ENCODE data around the gene ILK.
A peak's percentile ranks its signal among the peaks of the same experiment; 100 is the strongest.

Gene ILK

DNA sequence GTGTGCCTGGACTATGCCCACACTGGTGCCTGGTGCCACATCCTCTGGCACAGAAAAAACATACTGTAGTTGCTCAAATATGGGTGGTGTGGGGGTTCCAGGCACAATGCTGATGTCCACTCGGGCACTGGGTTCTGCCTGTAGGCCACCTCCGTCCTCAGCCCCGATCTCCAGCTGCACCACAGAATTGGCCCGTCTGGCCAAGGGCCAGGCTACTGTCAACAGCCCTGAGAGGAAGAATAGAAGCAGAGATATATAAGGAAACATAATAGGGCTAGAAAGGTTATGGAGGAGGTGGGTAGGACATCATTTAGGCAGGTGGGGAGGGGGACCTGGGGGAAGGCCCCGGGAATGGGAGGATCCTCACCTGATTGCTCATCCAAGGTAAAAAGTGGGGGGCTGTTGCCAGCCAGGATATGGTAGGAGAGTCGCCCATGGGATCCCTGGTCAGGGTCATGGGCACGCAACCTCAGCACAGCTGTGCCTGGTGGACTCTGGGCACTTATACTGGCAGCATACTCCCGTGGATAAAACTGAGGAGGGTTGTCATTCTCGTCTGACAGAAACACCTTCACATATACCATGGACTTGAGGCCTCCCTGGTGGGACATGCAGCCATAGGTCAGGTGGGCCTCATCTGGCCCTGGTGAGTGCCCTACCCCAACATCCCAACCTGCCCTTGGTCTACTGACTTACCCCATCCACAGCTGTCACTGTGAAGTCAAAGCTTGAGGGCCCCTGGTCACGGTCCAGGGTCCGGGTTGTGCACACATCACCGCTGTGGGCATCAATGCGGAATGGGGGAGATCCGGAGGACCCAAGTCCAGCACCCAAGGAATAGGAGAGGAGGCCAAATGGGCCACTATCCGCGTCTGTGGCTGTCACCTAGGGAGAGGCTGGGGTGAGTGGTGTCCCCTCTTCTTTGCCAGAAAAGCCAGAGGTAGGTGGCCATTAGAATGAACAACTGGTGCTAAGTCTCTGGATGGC lies 30.1 kb downstream of the ILK start:
- Histone ChIP-seq H3K9ac (no peak overlapping the region), H3K4me2 (no peak overlapping the region), H3K4me3 (no peak overlapping the region), H3K36me3 (peaks cover 80% of the 10 kb centered on the region), H3K27ac (no peak overlapping the region), H4K20me1 (0 out of 2 replicates have a peak, but pooled peaks cover 10% of the 10 kb centered on the region), H3K4me1 (peaks cover 15% of the 10 kb centered on the region), H3K9me3 (no peaks in the 10 kb centered on the region), H3K27me3 (no peaks in the 10 kb centered on the region)
- no peak for TF ChIP-seq Cebpa-rat (IDR thresholded peaks at IDR 0.05)

DNA sequence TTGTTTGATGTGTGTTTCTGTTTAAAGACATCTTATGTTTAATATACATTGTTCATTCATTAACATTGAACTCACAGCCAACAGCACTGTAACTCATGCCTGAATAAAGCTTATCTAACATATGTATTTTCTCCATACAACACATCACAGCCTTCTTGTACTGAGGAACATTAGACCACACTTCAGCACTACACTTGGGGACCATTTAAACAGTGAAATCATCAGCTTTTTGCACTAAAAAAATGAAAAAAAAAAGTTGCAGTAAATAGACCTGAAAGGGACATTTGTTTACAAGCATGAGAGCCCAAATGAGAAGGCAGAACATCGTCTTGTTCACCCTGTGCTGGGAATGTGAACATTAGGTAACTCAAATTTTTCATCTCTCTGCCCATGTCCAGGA lies 31.0 kb downstream of the ILK start:
- no peak overlapping the region for H3K9ac ChIP-seq
- H3K4me2 ChIP-seq = no peak overlapping the region
- H3K27me3 ChIP-seq = no peaks in the 10 kb centered on the region
- H4K20me1 ChIP-seq = peaks cover 17% of the 10 kb centered on the region; the same call in 1 of the 2 replicates
- H3K9me3 ChIP-seq = no peaks in the 10 kb centered on the region
- H3K36me3 ChIP-seq = peaks cover 80% of the 10 kb centered on the region
- H3K4me1 ChIP-seq = peaks cover 22% of the 10 kb centered on the region
- no peak overlapping the region for H3K27ac ChIP-seq
- no peak overlapping the region for H3K4me3 ChIP-seq
- no peak for TF ChIP-seq Cebpa-rat (IDR thresholded peaks at IDR 0.05)

DNA sequence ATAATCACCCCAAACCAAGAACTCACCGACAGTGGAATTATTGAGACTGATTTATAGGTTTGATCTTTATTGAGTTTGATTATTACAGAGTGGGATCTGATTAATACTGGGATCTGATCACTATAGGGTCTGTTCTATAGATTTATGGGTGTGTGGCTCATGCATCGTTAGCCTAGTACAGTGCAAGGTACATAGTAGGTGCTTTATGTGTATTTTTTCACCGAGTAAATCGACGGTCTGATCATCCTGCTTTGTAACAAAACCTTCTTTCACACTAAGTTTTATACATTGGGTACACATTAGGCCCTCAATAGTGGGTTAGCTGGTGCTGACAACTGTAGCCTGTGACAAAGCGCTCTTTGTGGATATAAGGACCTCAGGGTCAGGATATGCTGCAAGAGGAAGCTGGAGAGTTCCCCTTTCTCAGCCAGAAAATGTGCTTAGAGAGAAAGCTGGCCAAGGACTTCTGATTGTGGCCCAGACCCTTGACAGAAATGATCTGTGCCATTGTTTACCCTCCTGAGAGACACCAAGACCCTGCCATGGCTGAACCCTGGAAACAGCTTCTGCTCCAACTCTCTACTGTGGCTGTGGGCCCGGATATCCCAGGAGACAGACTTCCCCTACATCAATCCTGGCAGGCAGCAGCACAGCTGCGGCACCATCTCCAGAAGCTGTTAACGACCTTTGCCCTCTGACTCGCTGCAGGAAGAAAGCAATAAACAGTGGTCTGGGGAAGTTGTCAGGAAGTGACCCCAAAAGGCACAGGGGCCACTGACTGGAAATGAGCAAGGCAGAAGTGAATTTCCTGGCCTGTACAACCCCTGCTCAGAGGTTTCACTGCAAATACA lies 31.7 kb downstream of the ILK start:
- H3K9ac ChIP-seq = peak overlapping the region; percentile 30; the same call in 1 of the 2 replicates
- peaks cover 27% of the 10 kb centered on the region for H3K4me1 ChIP-seq
- H3K27ac ChIP-seq = peak overlapping the region; percentile 59
- peaks cover 80% of the 10 kb centered on the region for H3K36me3 ChIP-seq
- peak overlapping the region; percentile 51 for H3K4me2 ChIP-seq
- H3K27me3 ChIP-seq = no peaks in the 10 kb centered on the region
- H4K20me1 ChIP-seq = peaks cover 22% of the 10 kb centered on the region; the same call in 1 of the 2 replicates
- TF ChIP-seq Cebpa-rat (IDR thresholded peaks at IDR 0.05) = no peak
- no peaks in the 10 kb centered on the region for H3K9me3 ChIP-seq
- H3K4me3 ChIP-seq = no peak overlapping the region

DNA sequence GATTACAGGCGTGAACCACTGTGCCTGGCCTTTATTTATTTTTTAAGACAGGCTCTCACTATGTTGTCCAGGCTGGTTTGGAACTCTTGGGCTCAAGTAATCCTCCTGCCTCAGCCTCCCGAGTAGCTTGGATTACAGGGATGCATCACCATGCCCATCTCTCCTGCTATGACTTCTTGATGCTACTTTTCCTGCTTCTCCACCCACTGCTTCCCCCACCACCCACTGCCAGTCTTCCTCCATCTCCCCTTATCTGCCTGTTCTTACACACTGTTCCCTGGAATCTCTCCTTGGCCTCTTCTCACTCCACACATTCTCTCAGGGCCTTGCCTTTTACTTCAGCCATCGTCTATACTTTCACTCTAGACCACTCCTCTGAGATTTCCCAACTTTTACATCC lies 32.9 kb downstream of the ILK start:
- Histone ChIP-seq H3K36me3 (peaks cover 80% of the 10 kb centered on the region), H3K27ac (no peak overlapping the region; the same call in 1 of the 2 replicates), H3K9ac (no peak overlapping the region), H3K9me3 (no peaks in the 10 kb centered on the region), H4K20me1 (peaks cover 33% of the 10 kb centered on the region; the same call in 1 of the 2 replicates), H3K4me2 (peak overlapping the region; percentile 51; the same call in 1 of the 2 replicates), H3K4me3 (no peak overlapping the region), H3K27me3 (no peaks in the 10 kb centered on the region), H3K4me1 (peaks cover 27% of the 10 kb centered on the region)
- TF ChIP-seq Cebpa-rat (IDR thresholded peaks at IDR 0.05) = no peak

DNA sequence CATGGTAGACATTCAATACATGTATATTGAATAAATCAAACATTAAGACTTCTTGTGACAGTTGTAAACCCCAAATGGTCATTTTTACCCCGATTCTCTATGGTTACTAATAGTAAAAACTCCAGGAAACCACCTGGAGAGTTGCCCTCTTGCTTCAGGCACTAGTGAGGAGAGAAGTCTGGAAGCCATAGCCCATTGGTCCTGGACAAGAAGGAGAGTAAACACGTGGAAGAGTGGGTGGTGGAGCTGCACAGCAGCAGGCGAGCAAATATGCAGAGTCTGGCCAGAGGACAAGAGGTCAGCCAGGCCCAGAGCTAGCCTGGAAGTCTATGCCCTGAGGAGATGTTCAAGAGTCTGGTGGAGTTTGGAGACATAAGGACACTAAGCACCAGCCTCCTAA lies 34.3 kb downstream of the ILK start:
- Histone ChIP-seq H3K9ac (no peak overlapping the region), H3K4me2 (no peak overlapping the region), H3K9me3 (no peaks in the 10 kb centered on the region), H3K4me1 (peaks cover 27% of the 10 kb centered on the region), H4K20me1 (peaks cover 35% of the 10 kb centered on the region; the same call in 1 of the 2 replicates), H3K27ac (no peak overlapping the region), H3K36me3 (peaks cover 73% of the 10 kb centered on the region), H3K4me3 (no peak overlapping the region), H3K27me3 (no peaks in the 10 kb centered on the region)
- no peak for TF ChIP-seq Cebpa-rat (IDR thresholded peaks at IDR 0.05)

DNA sequence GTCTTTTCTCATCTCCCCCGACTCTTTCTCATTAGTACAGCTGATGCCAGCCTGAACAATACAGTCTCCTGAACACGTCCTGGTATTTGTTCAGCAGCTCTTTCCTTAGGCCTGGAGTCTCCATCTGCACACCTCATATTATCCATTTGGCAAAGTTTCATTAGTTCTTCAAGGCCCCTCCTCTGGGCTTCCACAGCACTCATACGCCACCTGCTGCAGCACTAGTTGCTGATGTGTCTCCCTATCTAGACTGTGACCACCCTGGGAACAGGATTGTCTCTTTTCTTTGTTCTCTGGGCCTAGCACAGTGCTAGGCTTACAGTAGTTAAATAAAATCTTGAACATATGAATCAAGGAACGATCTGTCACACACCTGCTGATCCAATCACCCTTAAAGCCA lies 34.9 kb downstream of the ILK start:
- no peak for TF ChIP-seq Cebpa-rat (IDR thresholded peaks at IDR 0.05)
- peaks cover 67% of the 10 kb centered on the region for H3K36me3 ChIP-seq
- H4K20me1 ChIP-seq = peaks cover 35% of the 10 kb centered on the region; the same call in 1 of the 2 replicates
- H3K4me3 ChIP-seq = no peak overlapping the region
- no peaks in the 10 kb centered on the region for H3K9me3 ChIP-seq
- no peak overlapping the region for H3K27ac ChIP-seq
- peaks cover 33% of the 10 kb centered on the region for H3K4me1 ChIP-seq
- H3K9ac ChIP-seq = no peak overlapping the region
- H3K27me3 ChIP-seq = no peaks in the 10 kb centered on the region
- no peak overlapping the region for H3K4me2 ChIP-seq

DNA sequence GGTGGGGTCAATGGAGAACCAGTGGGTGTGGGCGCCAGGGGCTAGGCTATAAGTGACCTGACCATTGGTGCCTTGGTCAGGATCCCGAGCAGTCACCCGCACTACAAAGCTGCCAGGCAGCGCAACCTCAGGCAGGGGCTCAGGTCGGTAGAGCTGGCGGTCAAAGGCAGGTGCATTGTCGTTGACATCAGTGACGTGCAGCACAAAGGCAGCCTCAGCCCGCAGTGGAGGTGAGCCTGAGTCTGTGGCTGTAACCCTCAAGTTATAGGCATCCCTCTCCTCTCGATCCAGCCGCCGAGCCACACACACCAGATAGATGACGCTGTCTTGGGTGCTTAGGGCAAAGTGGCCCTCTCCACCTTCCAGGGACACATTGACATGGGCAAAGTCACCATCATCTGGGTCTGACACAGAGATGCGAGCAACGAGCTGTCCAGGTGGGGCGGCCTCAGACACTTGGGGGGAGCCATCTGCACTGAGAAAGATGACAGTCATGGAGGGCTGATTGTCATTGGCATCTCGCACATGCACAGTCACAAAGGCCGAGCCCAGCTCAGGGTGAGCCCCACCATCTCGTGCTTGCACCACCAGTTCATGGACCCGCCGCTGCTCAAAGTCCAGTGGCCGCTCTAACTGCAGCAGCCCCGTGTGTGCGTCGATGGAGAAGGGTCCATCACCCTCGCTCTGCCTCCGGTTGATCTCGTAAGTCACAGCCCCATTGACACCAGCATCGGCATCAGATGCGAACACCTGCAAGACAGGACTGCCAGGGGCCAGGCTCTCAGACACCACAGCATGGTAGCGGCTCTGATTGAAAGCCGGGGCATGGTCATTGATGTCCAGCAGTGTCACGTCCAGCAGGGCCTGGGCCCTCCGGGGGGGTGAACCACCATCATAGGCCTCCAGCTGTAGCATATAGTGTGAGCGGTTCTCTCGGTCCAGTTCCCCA lies 36.7 kb downstream of the ILK start:
- no peak overlapping the region for H3K27ac ChIP-seq
- H3K4me1 ChIP-seq = peaks cover 36% of the 10 kb centered on the region
- H3K9me3 ChIP-seq = no peaks in the 10 kb centered on the region
- peaks cover 35% of the 10 kb centered on the region; the same call in 1 of the 2 replicates for H4K20me1 ChIP-seq
- no peaks in the 10 kb centered on the region for H3K27me3 ChIP-seq
- no peak overlapping the region for H3K9ac ChIP-seq
- H3K36me3 ChIP-seq = peaks cover 67% of the 10 kb centered on the region
- TF ChIP-seq Cebpa-rat (IDR thresholded peaks at IDR 0.05) = no peak
- H3K4me2 ChIP-seq = no peak overlapping the region
- no peak overlapping the region for H3K4me3 ChIP-seq

DNA sequence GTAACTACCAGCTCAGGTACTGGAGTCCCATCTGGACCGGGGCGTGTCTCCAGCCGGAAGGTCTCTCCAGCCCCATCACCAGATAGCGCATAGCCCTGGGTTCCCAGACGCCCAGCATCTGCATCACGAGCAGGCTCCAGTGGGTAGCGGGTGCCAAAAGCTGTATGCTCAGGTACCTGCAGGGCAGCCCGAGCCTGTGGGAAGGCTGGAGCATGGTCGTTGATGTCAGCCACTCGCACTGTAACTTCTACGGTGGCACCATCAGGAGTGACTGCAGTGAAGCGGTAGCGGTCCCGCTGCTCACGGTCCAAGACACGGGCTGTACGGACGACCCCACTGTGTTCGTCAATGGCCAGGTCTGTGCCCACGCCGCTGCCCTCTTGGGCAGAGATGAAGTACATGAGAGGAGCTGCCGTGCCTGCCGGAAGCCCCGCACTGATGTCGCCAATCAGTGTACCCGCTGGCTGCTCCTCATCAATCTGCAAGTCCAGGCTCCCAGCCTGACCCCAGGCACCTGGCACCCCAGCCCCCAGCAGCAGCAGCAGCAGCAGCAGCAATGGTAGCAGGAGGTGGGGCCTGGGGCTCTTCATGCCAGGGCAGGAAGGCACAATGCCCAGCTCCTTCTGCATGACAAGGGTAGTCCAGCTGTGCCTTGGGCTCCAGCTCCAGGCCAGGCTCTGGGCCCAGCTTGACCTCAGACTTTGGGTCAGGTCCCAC lies 37.6 kb downstream of the ILK start:
- H3K4me2 ChIP-seq = no peak overlapping the region
- H3K4me1 ChIP-seq = peaks cover 36% of the 10 kb centered on the region
- H4K20me1 ChIP-seq = peaks cover 35% of the 10 kb centered on the region; the same call in 1 of the 2 replicates
- H3K27ac ChIP-seq = no peak overlapping the region
- no peak overlapping the region for H3K4me3 ChIP-seq
- no peaks in the 10 kb centered on the region for H3K9me3 ChIP-seq
- TF ChIP-seq Cebpa-rat (IDR thresholded peaks at IDR 0.05) = no peak
- H3K9ac ChIP-seq = no peak overlapping the region
- no peaks in the 10 kb centered on the region for H3K27me3 ChIP-seq
- peaks cover 67% of the 10 kb centered on the region for H3K36me3 ChIP-seq

Data from BLaER1 (cell line).